GM12878 (cell line): Measurements from ENCODE around the gene SAC3D1. TPM values are rescaled to one million over a fixed set of nuclear protein-coding genes. Genes with fewer than 3 reads are reported as not detected.
A peak's percentile ranks its signal among the peaks of the same experiment; 100 is the strongest.
"Not testable (repeated sequence)": the region's sequence is repeated elsewhere in the genome, so short reads cannot be mapped to it uniquely, and the experiment has no call there.

Experiments
- ATAC-seq: fragments of 200-7000 bp; cut with Tn5 transposase; 3 replicates; pipeline ENCODE4 v1.9.1; 2020; ENCODE audit warnings: mild to moderate bottlenecking, moderate library complexity
- BruUV-seq: library from RNA; stranded (reverse); fragments of 400-500 nt; replicated peaks from 2 replicates; lab custom pipeline; 2021; lab: Mats Ljungman, UMichigan
- CTCF ChIA-PET: fragments of 300-600 bp; sonication (Branson Sonifier 250); formaldehyde crosslinking; extraction: SDS; loops from one replicate; lab custom pipeline; 2021; ENCODE audit warnings: inconsistent platforms; lab: Yijun Ruan, JAX
- POLR2A ChIA-PET: fragments of 350-600 bp; formaldehyde crosslinking; extraction: SDS; loops from one replicate; lab custom pipeline; 2021; ENCODE audit warnings: inconsistent platforms; lab: Charles Lee
- RAD21 ChIA-PET: fragments of 300-600 bp; sonication (Branson Sonifier 250); formaldehyde crosslinking; loops from one replicate; lab custom pipeline; 2023; ENCODE audit warnings: antibody characterized with exemption; ENCODE audit not compliant: unreplicated experiment; lab: Charles Lee
- SMC1A ChIA-PET: fragments of 300-600 bp; sonication (Branson Sonifier 250); formaldehyde crosslinking; loops from one replicate; lab custom pipeline; 2023; ENCODE audit not compliant: unreplicated experiment, uncharacterized antibody; lab: Charles Lee
- DNase-seq: peaks from one replicate; pipeline ENCODE4 v3.0.0-alpha.2; 2011; ENCODE audit warnings: low read depth, low spot score
- FAIRE-seq: peaks from 3 replicates; lab custom pipeline; 2011; peaks lifted over from hg19 to GRCh38; lab: Jason Lieb, UNC
- H2AFZ ChIP-seq: 2 replicates; pipeline ENCODE4 v1.6.0; 2011; ENCODE audit warnings: low read depth, low read length, control low read depth; ENCODE audit not compliant: control insufficient read depth
- H3K27ac ChIP-seq: 2 replicates; pipeline ENCODE4 v1.5.1; 2011; ENCODE audit warnings: control low read depth; ENCODE audit not compliant: control insufficient read depth, insufficient read depth
- H3K27me3 ChIP-seq, 2 experiments: replicated peaks in 1 of 2; 2 replicates each; pipeline versions ENCODE4 v1.6.0 to v1.6.1; 2011; ENCODE audit warnings: low read length in 1 of 2; ENCODE audit not compliant: control insufficient read depth in 2 of 2, insufficient read depth in 2 of 2
- H3K36me3 ChIP-seq, 2 experiments: 2 replicates each; pipeline ENCODE4 v1.5.1; 2011; ENCODE audit warnings: low read length in 1 of 2; ENCODE audit not compliant: control insufficient read depth in 2 of 2, insufficient read depth in 2 of 2
- H3K4me1 ChIP-seq: 2 replicates; pipeline ENCODE4 v1.6.1; 2011; ENCODE audit warnings: mild to moderate bottlenecking, low read length, moderate library complexity, mixed read lengths; ENCODE audit not compliant: control insufficient read depth, insufficient read depth
- H3K4me2 ChIP-seq: 2 replicates; pipeline ENCODE4 v1.6.0; 2011; ENCODE audit warnings: control low read depth; ENCODE audit not compliant: control insufficient read depth, insufficient read depth
- H3K4me3 ChIP-seq: fragments of 200-600 bp; sonication (generic); 2 replicates; pipeline ENCODE4 v1.5.1; 2016
- H3K79me2 ChIP-seq: 2 replicates; pipeline ENCODE4 v1.6.0; 2011; ENCODE audit warnings: low read length; ENCODE audit not compliant: control insufficient read depth, insufficient read depth
- H3K9ac ChIP-seq: 2 replicates; pipeline ENCODE4 v1.8.0; 2011; ENCODE audit warnings: low read length, control low read depth, mixed read lengths; ENCODE audit not compliant: control insufficient read depth, insufficient read depth
- H3K9me3 ChIP-seq: replicated peaks from 3 replicates; pipeline ENCODE4 v1.5.1; 2011; ENCODE audit warnings: mild to moderate bottlenecking, low read length; ENCODE audit not compliant: control insufficient read depth, insufficient read depth
- H4K20me1 ChIP-seq: 2 replicates; pipeline ENCODE4 v1.6.0; 2011; ENCODE audit not compliant: control insufficient read depth, insufficient read depth
- BCLAF1 ChIP-seq: fragments of 450-650 bp; IDR thresholded peaks from 2 replicates; pipeline ENCODE4 v1.6.1; 2017; ENCODE audit warnings: antibody characterized with exemption, mild to moderate bottlenecking, moderate library complexity
- CHD2 ChIP-seq: IDR thresholded peaks from 2 replicates; pipeline ENCODE4 v1.6.1; 2011; ENCODE audit warnings: low read depth, low read length, improper control_type of control experiment, borderline replicate concordance
- EP300 ChIP-seq, 2 experiments: fragments of 150-350 bp in 1 of 2; IDR thresholded peaks; 2 replicates each; pipeline ENCODE4 v1.6.1; 2011 to 2012; ENCODE audit warnings: low read depth in 2 of 2, low read length in 2 of 2, borderline replicate concordance in 1 of 2, improper control_type of control experiment in 1 of 2, inconsistent platforms in 1 of 2; ENCODE audit not compliant: control insufficient read depth in 1 of 2
- GATAD2B ChIP-seq: fragments of 450-650 bp; conservative IDR thresholded peaks from 2 replicates; pipeline ENCODE4 v1.6.1; 2017; ENCODE audit warnings: low read depth, mild to moderate bottlenecking, moderate library complexity
- MYC ChIP-seq: IDR thresholded peaks from 2 replicates; pipeline ENCODE4 v1.6.1; 2011; ENCODE audit warnings: mild to moderate bottlenecking, low read length, moderate library complexity, inconsistent platforms; ENCODE audit not compliant: insufficient read depth, insufficient replicate concordance, insufficient read length, severe bottlenecking
- REST ChIP-seq: IDR thresholded peaks from 2 replicates; pipeline ENCODE4 v1.6.1; 2012; ENCODE audit warnings: mild to moderate bottlenecking, low read depth, low read length
- ZNF24 ChIP-seq: fragments of 450-650 bp; IDR thresholded peaks from 2 replicates; pipeline ENCODE4 v1.6.1; 2017; ENCODE audit warnings: antibody characterized with exemption, mild to moderate bottlenecking
- WGBS: methylation state at CpG from one replicate; pipeline ENCODE4 v1.1.6; 2016; ENCODE audit warnings: low lambda C conversion rate; ENCODE audit not compliant: insufficient replicate concordance, insufficient coverage; ENCODE audit errors: missing lambda C conversion rate; 5-methylcytosine and 5-hydroxymethylcytosine counted together
- in situ Hi-C: fragments of 300-500 bp; cut with MboI; formaldehyde crosslinking; loops from 9 replicates; pipeline ENCODE4 v1.14.3; 2018; ENCODE audit warnings: mixed read lengths
- intact Hi-C: fragments of 100-400 bp; cut with micrococcal nuclease; formaldehyde crosslinking; loops from one replicate; pipeline ENCODE4 v1.14.2; 2022; ENCODE audit not compliant: unreplicated experiment
- polyA plus RNA-seq, 11 experiments: library from polyadenylated mRNA; depleted of rRNA in 4 of 11; unstranded in 6 of 11; stranded (reverse) in 5 of 11; fragments of >200 nt; fragmentation: Nextera tagmentation in 4 of 11; fragmentation: Illumina TruSeq in 1 of 11; extraction: Ambion mirVana in 4 of 11; extraction: Trizol in 1 of 11; gene quantifications; 1 replicate in 1 of 11; 2 replicates in 10 of 11; pipeline versions ENCODE4 v1.2.1 to v1.2.3, GENCODE V29; 2011 to 2016; ENCODE audit warnings: inconsistent platforms in 2 of 11, missing spikeins in 2 of 11, low read depth in 1 of 11
- total RNA-seq, 4 experiments: library from RNA; depleted of rRNA in 3 of 4; stranded (reverse); fragments of >200 nt in 3 of 4; fragmentation: Illumina TruSeq in 1 of 4; extraction: Trizol in 1 of 4; gene quantifications; 2 replicates each; pipeline versions ENCODE4 v1.2.1 to v1.2.3, GENCODE V29; 2013 to 2021

The SAC3D1 gene
- total and polyA plus RNA-seq, 10 of the 15 experiments (the other 5 are each of a cell fraction or from before 2014, with no cell fraction given): 0.16 to 44.6 (median 12.1) TPM

- Histone ChIP-seq H3K79me2 (no peaks in the 10 kb centered on the region), H4K20me1 (no peaks in the 10 kb centered on the region), H3K9me3 (no peaks in the 10 kb centered on the region), H3K27me3 (no peaks in the 10 kb centered on the region), H2AFZ (no peak overlapping the region), H3K36me3 (no peaks in the 10 kb centered on the region)
- CTCF ChIA-PET: interaction anchor here (0.6 to 5.0 kb wide), 3 partner anchors 10 to 172 kb away, joined by 3 to 25 read pairs (median 4); partner anchors contain the start of gene ARL2
- no peak for DNase-seq
- in situ Hi-C loops: no loop called here
- SMC1A ChIA-PET: interaction anchor here (1.3 to 1.9 kb wide), 2 partner anchors 10 to 312 kb away, joined by 4 to 6 read pairs; no protein-coding TSS in a partner anchor
- TF ChIP-seq ZNF24: no peak
- TF ChIP-seq GATAD2B: no peak
- no peak for TF ChIP-seq MYC
- no peak for TF ChIP-seq EP300 (IDR thresholded peaks at IDR 0.05; ENCODE audit: borderline replicate concordance in 1 of 2, control insufficient read depth in 1 of 2, low read depth in 2 of 2, low read length in 2 of 2)
- TF ChIP-seq BCLAF1: no peak
- TF ChIP-seq REST: peak; percentile 81
- TF ChIP-seq CHD2: no peak
- TF ChIP-seq, all 136 proteins: peak for 1
- ChIA-PET POLR2A (no interaction called here), RAD21 (interaction anchor here (1.0 to 2.3 kb wide), 2 partner anchors 10 to 155 kb away, joined by 3 to 6 read pairs; no protein-coding TSS in a partner anchor)
- intact Hi-C loops: no loop called here
- BruUV-seq: no TSS peak
- no peak for FAIRE-seq
- H3K4me1 ChIP-seq: no peaks in the 10 kb centered on the region
- peak; percentile 27; the same call in 1 of the 3 replicates for ATAC-seq
- H3K4me3 ChIP-seq: no peak overlapping the region
- H3K27ac ChIP-seq: no peak overlapping the region
- H3K9ac ChIP-seq: no peak overlapping the region
- no peak overlapping the region for H3K4me2 ChIP-seq
- 65% methylated on average over 7 of the region's 7 CpGs for WGBS
Observed at GRCh38 chr11:65003282-65003681, 37.7 kb upstream of the SAC3D1 start.

- H3K79me2 ChIP-seq, H3K9ac ChIP-seq, H4K20me1 ChIP-seq, POLR2A ChIA-PET, H3K4me2 ChIP-seq, H3K4me3 ChIP-seq, BruUV-seq, intact Hi-C loops, H3K4me1 ChIP-seq, DNase-seq, RAD21 ChIA-PET, H3K9me3 ChIP-seq, H3K27ac ChIP-seq, FAIRE-seq, H3K36me3 ChIP-seq, H3K27me3 ChIP-seq, H2AFZ ChIP-seq, in situ Hi-C loops, ATAC-seq: not testable (repeated sequence)
- ChIA-PET CTCF (interaction anchor here (5.0 kb wide), 1 partner anchor 9 kb away, joined by 25 read pairs; the partner anchor contains the start of gene ARL2), SMC1A (interaction anchor here (1.9 kb wide), 1 partner anchor 9 kb away, joined by 6 read pairs; no protein-coding TSS in a partner anchor)
- 4% methylated on average over 3 of the region's 3 CpGs for WGBS
Observed at GRCh38 chr11:65003968-65004367, 37.0 kb upstream of the SAC3D1 start.
